HepG2 (cell line): ENCODE measurements around the gene IP6K3. TPM values are rescaled to one million over a fixed set of nuclear protein-coding genes. Genes with fewer than 3 reads are reported as not detected.

Experiments used
- ATAC-seq: fragments of 200-7000 bp; cut with Tn5 transposase; 3 replicates; pipeline ENCODE4 v1.9.1; 2020; ENCODE audit warnings: mild to moderate bottlenecking, moderate library complexity
- BruUV-seq: library from RNA; stranded (reverse); fragments of 400-500 nt; replicated peaks from 2 replicates; lab custom pipeline; 2021; lab: Mats Ljungman, UMichigan
- CTCF ChIA-PET: fragments of 300-600 bp; formaldehyde crosslinking; extraction: SDS; loops from one replicate; lab custom pipeline; 2021; ENCODE audit warnings: low total read pairs, inconsistent platforms, low intra/inter-chr PET ratio; lab: Yijun Ruan, JAX
- POLR2A ChIA-PET: fragments of 350-600 bp; sonication (Branson Sonifier 250); formaldehyde crosslinking; loops from one replicate; lab custom pipeline; 2020; ENCODE audit warnings: antibody characterized with exemption, inconsistent platforms; lab: Yijun Ruan, JAX
- DNase-seq: peaks from one replicate; pipeline ENCODE4 v3.0.0-alpha.2; 2015; ENCODE audit warnings: low spot score
- FAIRE-seq: peaks from 3 replicates; lab custom pipeline; 2011; peaks lifted over from hg19 to GRCh38; lab: Jason Lieb, UNC
- H2AFZ ChIP-seq: one replicate; pipeline ENCODE4 v1.6.1; 2011; ENCODE audit warnings: low read length, inconsistent platforms
- H3K27ac ChIP-seq: fragments of 300-600 bp; 3 replicates; pipeline ENCODE4 v1.8.0; 2011; ENCODE audit warnings: mixed run types, mild to moderate bottlenecking, mixed read lengths, low read length, inconsistent platforms; ENCODE audit not compliant: insufficient read depth; ENCODE audit errors: extremely low read length
- H3K27me3 ChIP-seq, 2 experiments: fragments of 200-600 bp in 1 of 2; 2 replicates in 1 of 2; 3 replicates in 1 of 2; pipeline versions ENCODE4 v1.6.0 to v1.8.0; 2011; ENCODE audit warnings: low read length in 2 of 2, mild to moderate bottlenecking in 2 of 2, moderate library complexity in 2 of 2, inconsistent platforms in 1 of 2; ENCODE audit not compliant: insufficient read depth in 2 of 2, control insufficient read depth in 1 of 2
- H3K36me3 ChIP-seq, 2 experiments: fragments of 200-600 bp in 1 of 2; replicated peaks in 1 of 2; 2 replicates in 1 of 2; 3 replicates in 1 of 2; pipeline versions ENCODE4 v1.5.1 to v1.8.0; 2011; ENCODE audit warnings: low read length in 2 of 2, inconsistent platforms in 1 of 2; ENCODE audit not compliant: insufficient read depth in 2 of 2, control insufficient read depth in 1 of 2
- H3K4me1 ChIP-seq: 2 replicates; pipeline ENCODE4 v1.5.1; 2012; ENCODE audit warnings: low read length, inconsistent platforms; ENCODE audit not compliant: insufficient read depth
- H3K4me2 ChIP-seq: 2 replicates; pipeline ENCODE4 v1.6.0; 2011; ENCODE audit warnings: low read depth, low read length, inconsistent platforms
- H3K4me3 ChIP-seq, 3 experiments: fragments of 200-600 bp in 1 of 3; sonication (generic), shearing (Covaris generic) in 1 of 3; replicated peaks in 1 of 3; 2 replicates each; pipeline ENCODE4 v1.5.1; 2011 to 2016; ENCODE audit warnings: low read length in 3 of 3, inconsistent platforms in 2 of 3, low read depth in 2 of 3, mild to moderate bottlenecking in 2 of 3, control low read depth in 1 of 3, mixed read lengths in 1 of 3; ENCODE audit not compliant: insufficient read depth in 1 of 3
- H3K79me2 ChIP-seq: one replicate; pipeline ENCODE4 v1.6.1; 2011; ENCODE audit warnings: low read length, inconsistent platforms; ENCODE audit not compliant: insufficient read depth
- H3K9ac ChIP-seq: 2 replicates; pipeline ENCODE4 v1.6.0; 2011; ENCODE audit warnings: mild to moderate bottlenecking, low read depth, low read length, inconsistent platforms; ENCODE audit not compliant: insufficient read depth
- H3K9me3 ChIP-seq: 2 replicates; pipeline ENCODE4 v1.5.1; 2012; ENCODE audit warnings: mild to moderate bottlenecking, low read length
- H4K20me1 ChIP-seq: 2 replicates; pipeline ENCODE4 v1.6.0; 2011; ENCODE audit warnings: inconsistent platforms, mild to moderate bottlenecking, low read length, moderate library complexity; ENCODE audit not compliant: insufficient read depth
- GATAD2A ChIP-seq: IDR thresholded peaks from 2 replicates; pipeline ENCODE4 v1.6.1; 2016
- IRF2 ChIP-seq: IDR thresholded peaks from 2 replicates; pipeline ENCODE4 v1.6.1; 2018; ENCODE audit warnings: missing genetic modification reagents, missing compliant biosample characterization
- SYNCRIP ChIP-seq: fragments of 200-400 bp; formaldehyde crosslinking; IDR thresholded peaks from 2 replicates; pipeline ENCODE4 v1.6.1; 2018; ENCODE audit warnings: mild to moderate bottlenecking, low read depth, low read length; ENCODE audit not compliant: insufficient read depth
- ZNF878 ChIP-seq: sonication (generic); formaldehyde crosslinking; IDR thresholded peaks from 2 replicates; pipeline ENCODE4 v1.8.1; 2023; ENCODE audit warnings: mild to moderate bottlenecking, missing genetic modification reagents, moderate library complexity
- WGBS: methylation state at CpG from one replicate; pipeline ENCODE4 v1.1.6; 2017; ENCODE audit warnings: low lambda C conversion rate; 5-methylcytosine and 5-hydroxymethylcytosine counted together
- in situ Hi-C: cut with HindIII; loops from 2 replicates; pipeline ENCODE4 v1.10.0; 2017; ENCODE audit warnings: low pct_unique_long_range_greater_than_20kb; ENCODE audit not compliant: extremely low pct_ligation_motif_present
- intact Hi-C: fragments of 100-400 bp; cut with micrococcal nuclease; formaldehyde crosslinking; loops from one replicate; pipeline ENCODE4 v1.10.0; 2022; ENCODE audit not compliant: unreplicated experiment
- polyA plus RNA-seq, 8 experiments: library from polyadenylated mRNA; depleted of rRNA in 3 of 8; stranded (reverse) in 7 of 8; unstranded in 1 of 8; fragments of >200 nt; fragmentation: Illumina TruSeq in 4 of 8; extraction: Trizol in 4 of 8; gene quantifications; 2 replicates each; pipeline versions ENCODE4 v1.2.1 to v1.2.3, GENCODE V29; 2011 to 2016; ENCODE audit warnings: low read depth in 4 of 8, missing spikeins in 1 of 8, mixed read lengths in 1 of 8; ENCODE audit not compliant: insufficient read depth in 1 of 8
- total RNA-seq, 5 experiments: library from RNA; depleted of rRNA; stranded (reverse); fragments of >200 nt; fragmentation: Illumina TruSeq; extraction: Trizol; gene quantifications; 2 replicates each; pipeline ENCODE4 v1.2.3, GENCODE V29; 2016; ENCODE audit warnings: low read depth in 1 of 5

The IP6K3 gene
- total and polyA plus RNA-seq, 2 of the 13 experiments (the other 11 are each of a cell fraction or from before 2014, with no cell fraction given): 0.11 to 0.18 TPM

- Histone ChIP-seq H3K9me3 (no peaks in the 10 kb centered on the region), H3K4me2 (no peak overlapping the region), H3K27me3 (0 out of 5 replicates have a peak, but pooled peaks cover 0 to 11% of the 10 kb centered on the region in 2 experiments), H3K79me2 (no peaks in the 10 kb centered on the region), H4K20me1 (no peaks in the 10 kb centered on the region), H3K4me3 (no peak overlapping the region), H3K27ac (no peak overlapping the region), H3K9ac (no peak overlapping the region), H2AFZ (no peak overlapping the region), H3K4me1 (peaks cover 8% of the 10 kb centered on the region), H3K36me3 (no peaks in the 10 kb centered on the region)
- 76% methylated on average over 5 of the region's 5 CpGs for WGBS
- intact Hi-C loops: no loop called here
- ATAC-seq (no peak), FAIRE-seq (no peak), DNase-seq (no peak)
- BruUV-seq: no TSS peak
- ChIA-PET CTCF (no interaction called here), POLR2A (interaction anchor here (1.8 kb wide), 1 partner anchor 11 kb away, joined by 9 read pairs; the partner anchor contains the start of gene UQCC2)
- in situ Hi-C loops: no loop called here
- TF ChIP-seq IRF2: no peak
Measured at GRCh38 chr6:33722103-33722623, 24.5 kb downstream of the IP6K3 start.

GRCh38 chr6:33721508-33721907 is 25.2 kb downstream of the IP6K3 start:
- H2AFZ ChIP-seq: no peak overlapping the region
- DNase-seq: no peak
- BruUV-seq: no TSS peak
- no peaks in the 10 kb centered on the region for H3K36me3 ChIP-seq
- H3K79me2 ChIP-seq: no peaks in the 10 kb centered on the region
- no peak for FAIRE-seq
- no peaks in the 10 kb centered on the region for H3K9me3 ChIP-seq
- 0 out of 5 replicates have a peak, but pooled peaks cover 0 to 11% of the 10 kb centered on the region in 2 experiments for H3K27me3 ChIP-seq
- POLR2A ChIA-PET: interaction anchor here (1.8 kb wide), 2 partner anchors 10 kb away, joined by 9 read pairs; partner anchors contain the start of gene UQCC2
- no peak for ATAC-seq
- CTCF ChIA-PET: no interaction called here
- H3K27ac ChIP-seq: no peak overlapping the region
- H4K20me1 ChIP-seq: no peaks in the 10 kb centered on the region
- H3K4me1 ChIP-seq: peaks cover 14% of the 10 kb centered on the region
- no peak overlapping the region for H3K9ac ChIP-seq
- no peak overlapping the region for H3K4me2 ChIP-seq
- TF ChIP-seq ZNF878 (CRISPR knock-in tag): no peak
- no peak for TF ChIP-seq SYNCRIP
- no peak for TF ChIP-seq GATAD2A (CRISPR knock-in tag)
- TF ChIP-seq, all 625 proteins: peak for 0
- 64% methylated on average over 5 of the region's 5 CpGs for WGBS
- no peak overlapping the region for H3K4me3 ChIP-seq
- in situ Hi-C loops (no loop called here), intact Hi-C loops (no loop called here)
